NCI-H2107 treated with DMSO at 0.1 percent for 48 hours (cell line): Measurements from ENCODE around the gene THBD.
A peak's percentile ranks its signal among the peaks of the same experiment; 100 is the strongest.

Source experiments
- DNase-seq: peaks from one replicate; lab custom pipeline; 2025; ENCODE audit not compliant: unreplicated experiment; lab: John Stamatoyannopoulos, UW

THBD gene

DNA sequence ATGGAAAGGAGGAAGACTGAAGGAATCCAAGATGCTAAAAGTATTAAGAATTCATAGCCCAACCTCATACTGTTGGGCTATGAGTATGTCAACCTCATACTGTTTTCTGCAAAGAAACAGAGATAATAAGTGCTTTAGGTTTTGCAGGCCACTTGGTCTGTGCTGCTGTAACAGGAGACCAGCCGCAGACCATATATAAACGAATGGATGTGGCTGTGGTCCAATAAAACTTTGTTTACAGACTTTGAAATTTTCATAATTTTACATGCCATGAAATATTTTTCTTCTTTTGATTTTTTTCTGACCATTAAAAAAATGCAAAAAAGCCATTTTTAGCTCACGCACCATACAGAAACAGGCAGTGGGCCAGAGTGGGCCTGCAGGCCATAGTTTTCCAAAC, 13.7 kb upstream of the THBD start:
- no peak for DNase-seq

GRCh38 chr20:23062632-23063031, 13.2 kb upstream of the THBD start:
- DNase-seq: no peak

DNA sequence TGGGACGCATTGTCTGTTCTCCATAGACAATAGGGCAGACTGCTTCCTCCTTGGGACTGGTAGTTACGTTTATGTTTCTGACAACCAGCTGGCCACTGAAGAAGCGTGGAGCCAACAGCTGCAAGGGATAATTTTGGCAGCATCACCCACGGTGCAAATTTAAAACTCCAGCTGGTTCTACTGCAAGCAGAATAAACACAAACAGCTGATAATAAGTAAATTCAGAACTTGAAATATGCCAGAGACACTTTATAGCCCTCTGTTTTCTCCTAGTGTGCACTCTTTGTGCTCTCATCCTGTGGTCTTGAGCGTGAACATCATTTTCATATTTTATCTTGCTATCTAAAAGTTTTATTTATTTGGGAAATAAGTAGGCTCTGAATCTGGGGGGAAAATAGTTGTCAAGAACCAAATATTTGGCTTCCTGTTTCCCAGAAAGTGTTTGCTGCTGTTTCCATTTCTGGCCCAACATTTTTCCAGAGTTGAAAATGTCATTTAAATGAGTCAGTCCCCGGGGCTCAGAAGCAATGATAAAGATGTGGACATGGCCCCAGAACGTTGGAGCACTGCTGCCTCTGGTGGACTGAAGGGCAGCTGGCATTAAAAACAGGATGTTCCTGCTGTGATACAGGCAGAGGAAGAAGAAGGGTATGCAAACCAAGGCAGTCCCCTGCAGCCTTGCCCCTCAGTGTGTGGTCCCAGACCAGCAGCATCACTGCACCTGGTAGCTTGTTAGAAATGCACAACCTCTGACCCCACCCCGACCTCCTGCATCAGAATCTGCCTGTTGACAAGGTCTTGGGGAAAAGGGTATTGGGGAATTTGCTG, 12.5 kb upstream of the THBD start:
- no peak for DNase-seq

DNA sequence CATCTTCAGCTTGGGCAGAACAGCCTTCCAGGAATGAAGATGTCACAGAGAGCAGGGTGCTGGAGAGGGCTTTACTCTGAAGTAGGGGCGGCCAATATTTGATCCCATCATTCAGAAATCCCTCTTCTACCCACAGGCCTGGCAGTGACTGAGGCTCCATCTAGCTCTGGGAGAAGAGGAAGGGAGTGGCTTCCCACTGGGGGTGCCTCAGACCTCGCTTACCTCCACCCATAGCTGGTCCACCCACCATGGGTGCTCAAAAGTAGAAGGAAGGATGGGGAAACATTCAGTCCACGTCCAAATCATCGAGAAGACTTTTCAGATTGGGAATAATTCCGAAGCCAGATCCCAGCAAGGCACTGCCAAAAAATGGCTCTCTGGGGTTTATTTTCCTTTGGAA, 11.8 kb upstream of the THBD start:
- DNase-seq: no peak

DNA sequence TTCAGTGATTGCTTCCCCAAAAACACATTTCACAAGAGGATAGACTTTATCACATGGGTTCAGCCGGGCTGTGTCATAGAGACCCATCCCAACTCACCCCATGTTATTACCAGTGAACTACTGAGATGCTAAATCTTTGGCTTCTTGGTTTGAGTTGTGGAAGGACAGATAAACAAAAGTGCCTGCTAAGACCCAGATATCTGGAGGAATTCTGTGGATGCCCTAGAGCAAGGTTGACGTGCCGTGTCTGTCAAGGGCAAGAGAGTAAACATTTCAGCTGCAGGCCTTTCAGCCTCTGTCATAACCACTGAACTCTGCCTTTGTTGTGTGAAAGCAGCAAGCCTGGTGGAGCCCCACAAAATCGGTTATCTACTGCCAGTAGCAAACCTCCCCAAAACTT, 11.2 kb upstream of the THBD start:
- DNase-seq: no peak

DNA sequence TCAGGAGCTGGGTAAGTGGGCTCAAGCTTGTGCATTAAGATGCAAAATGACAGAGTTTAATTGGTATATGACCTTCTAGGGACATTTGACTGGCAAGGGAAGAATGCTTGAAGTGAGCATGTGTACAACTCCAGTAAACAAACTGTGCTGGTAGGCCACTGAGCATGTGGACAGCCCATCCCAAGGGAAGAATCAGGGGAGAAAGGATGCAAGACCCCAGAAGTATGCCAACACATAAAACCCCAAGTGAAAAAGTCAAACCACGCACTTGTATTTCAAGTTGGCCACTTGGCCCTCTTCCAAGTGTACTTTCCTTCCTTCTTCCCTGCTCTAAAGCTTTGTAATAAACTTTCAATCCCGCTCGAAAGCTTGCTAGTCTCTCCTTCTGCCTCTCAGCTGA, 10.4 kb upstream of the THBD start:
- no peak for DNase-seq

DNA sequence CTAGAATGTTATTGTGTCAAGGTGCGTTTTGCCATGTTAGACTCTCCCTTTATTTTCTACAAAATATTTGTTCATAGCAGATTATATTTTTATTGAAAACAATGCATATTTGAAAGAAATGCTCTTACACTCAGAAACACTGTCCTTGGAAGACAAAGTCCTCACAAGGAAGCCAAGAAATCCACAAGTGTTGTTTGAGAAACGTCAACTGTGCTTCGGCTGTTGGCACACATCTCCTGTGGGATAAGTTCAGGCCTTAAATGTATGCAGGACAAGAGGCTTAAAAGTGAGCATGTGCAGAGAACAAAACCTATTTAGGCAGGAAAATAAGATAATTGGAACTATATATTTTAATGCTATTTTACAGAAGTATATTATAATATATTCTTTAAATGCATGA, 9.5 kb upstream of the THBD start:
- no peak for DNase-seq

DNA sequence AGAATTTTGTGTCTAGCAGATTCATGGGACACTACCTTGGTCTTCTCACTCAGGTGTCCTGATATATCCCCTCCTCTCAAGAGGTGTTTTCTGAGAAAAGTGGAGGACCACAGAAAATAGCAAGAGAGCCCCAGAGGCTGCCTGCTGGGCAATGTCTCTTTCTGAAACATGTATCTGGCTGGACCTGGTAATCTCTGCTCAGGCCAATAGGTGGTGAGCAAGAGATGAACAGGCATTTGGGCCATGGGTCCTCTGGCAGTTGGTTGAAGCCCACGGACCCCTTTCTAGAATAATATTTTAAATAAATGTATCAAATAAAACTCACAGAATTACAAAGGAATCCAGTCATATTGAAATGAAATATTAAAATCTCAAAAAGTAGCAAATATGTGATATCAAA, 8.8 kb upstream of the THBD start:
- DNase-seq: no peak

DNA sequence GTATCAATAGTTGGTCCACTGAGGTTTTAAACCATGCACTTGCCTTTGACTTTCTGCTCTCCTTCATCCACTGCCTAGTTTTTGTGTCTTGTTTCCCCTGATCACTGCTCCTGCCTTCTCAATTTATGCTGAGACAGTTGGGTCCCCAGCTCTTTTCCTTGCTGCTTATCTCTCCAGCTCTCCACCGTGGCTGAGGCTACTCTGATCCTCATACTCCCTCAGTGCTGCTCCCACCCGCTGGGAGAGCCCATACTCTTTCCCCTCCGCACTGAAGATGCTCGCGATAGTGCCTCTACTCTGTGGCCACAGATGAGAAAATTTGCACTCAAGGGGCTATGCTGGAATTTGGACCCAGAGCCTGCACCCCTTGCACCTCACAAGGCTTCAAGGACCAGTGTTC, 3.4 kb upstream of the THBD start:
- DNase-seq: no peak

DNA sequence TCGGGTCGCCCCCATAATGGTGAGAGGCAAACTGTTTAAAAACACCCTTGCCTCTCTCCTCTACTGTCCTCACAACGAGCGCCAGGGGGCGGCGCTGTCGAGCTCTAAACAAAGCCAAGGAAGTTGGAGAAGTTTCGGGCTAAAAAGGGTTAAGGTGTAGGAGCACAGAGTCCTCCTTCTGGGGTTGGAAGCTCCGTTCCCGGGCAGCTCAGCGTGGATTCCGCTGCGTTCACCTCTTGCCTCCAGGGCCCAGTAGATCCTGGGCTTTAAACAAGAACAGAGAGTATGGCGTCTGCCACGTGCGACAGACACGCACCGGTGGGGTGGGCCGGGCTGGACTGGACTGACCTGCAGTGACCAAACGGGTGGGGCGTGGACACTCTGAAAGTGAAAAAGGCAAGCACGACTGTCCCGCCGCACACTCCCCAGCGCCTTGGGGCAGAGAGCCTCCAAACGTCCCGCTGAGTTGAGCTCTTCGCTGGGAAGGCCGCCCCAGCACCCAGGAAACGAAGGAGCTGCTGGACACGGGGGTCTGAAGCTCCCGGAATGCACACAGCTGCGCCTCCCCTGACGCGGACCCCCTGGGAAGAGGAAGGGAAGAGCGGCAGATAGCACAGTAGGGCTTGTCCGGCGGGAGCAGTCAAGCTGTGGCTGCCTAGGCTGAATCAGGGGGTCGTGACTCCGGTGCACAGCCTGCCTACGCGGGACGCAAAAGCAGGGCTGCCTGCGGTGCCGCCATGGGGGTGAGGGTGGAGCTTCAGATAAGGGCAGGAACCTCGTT, 1.6 kb upstream of the THBD start:
- no peak for DNase-seq

DNA sequence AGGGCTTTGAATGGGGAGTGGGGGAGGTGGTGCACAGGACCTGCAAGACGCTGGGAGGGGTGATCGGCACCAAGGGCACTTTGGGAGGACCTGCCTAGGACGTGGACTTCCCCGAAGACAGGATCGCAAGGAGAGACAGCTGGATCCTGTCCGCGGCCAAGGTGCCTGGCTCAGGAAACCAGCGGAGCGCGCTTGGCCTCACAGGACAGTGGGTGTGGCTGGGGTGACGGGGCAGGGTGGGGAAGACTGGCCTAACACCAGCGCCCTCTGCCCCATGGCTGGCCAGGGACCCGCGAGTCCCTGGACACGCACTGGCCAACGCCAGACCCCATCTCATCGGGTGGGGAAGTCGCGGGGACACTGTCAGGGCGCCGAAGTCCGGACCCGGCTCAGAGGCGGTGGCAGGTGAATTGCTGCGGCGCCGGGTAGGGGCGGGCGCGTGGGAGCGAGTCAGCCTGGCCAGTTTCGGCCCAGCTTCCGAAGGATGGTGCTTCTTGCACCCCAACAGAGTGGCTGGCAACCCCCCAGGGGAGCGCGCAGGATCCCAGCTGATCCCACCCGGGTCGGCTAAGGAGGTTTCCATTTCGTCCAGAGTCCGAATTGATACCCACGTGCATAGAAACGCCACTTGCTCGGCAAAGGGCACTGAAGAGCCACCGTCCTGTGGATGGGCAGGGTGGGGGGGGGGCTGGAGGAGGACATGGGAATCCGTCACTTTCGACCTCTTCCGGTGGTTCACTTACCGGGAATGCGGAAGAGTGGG, 785 bp upstream of the THBD start:
- DNase-seq: no peak

- no peak for DNase-seq
These were observed 930 bp downstream of the THBD start for GRCh38 chr20:23048283-23049200.

- DNase-seq: peak; percentile 16
These were observed 1.7 kb downstream of the THBD start for GRCh38 chr20:23047738-23048214.

DNA sequence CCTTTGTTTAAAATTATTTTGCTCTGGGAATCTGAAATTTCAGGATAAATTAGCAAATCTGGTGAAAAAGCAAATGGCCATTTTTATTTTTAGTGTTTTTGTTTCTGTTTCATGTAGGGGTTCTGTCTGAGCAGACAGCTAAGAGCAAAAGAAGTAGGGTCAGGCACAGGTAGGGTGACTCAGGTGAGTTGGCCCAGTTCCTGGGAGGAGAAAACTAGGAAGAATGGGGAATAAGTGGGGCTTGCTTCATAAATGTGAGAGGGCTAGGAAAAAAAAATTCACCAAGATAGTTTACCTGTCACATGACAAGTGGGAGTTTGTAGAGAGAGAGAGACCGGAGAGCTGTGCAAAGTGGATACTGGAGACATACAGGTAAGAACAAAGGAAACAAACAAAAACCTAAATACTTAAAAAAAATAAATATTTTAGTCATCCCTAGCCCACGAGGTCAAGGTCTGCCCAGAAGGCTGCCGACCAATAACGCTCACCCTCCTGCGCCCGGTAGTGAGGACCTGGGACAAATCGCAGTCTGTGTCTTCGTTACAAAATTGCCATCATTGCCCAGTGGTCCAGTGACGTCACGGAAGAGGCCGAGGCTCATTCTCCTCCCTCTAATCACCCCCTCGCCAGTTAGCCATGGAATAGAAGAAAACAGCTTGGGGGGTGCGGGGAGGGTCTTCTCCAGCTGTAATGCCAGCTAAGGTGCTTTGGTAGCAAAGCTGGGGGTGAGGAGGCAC, 2.3 kb downstream of the THBD start:
- DNase-seq: no peak

GRCh38 chr20:23046431-23046830, 3.0 kb downstream of the THBD start:
- DNase-seq: no peak

- DNase-seq: no peak
These were observed 6.1 kb downstream of the THBD start for GRCh38 chr20:23043376-23043775.

- DNase-seq: no peak
These were observed 7.2 kb downstream of the THBD start for GRCh38 chr20:23042270-23042669.

DNA sequence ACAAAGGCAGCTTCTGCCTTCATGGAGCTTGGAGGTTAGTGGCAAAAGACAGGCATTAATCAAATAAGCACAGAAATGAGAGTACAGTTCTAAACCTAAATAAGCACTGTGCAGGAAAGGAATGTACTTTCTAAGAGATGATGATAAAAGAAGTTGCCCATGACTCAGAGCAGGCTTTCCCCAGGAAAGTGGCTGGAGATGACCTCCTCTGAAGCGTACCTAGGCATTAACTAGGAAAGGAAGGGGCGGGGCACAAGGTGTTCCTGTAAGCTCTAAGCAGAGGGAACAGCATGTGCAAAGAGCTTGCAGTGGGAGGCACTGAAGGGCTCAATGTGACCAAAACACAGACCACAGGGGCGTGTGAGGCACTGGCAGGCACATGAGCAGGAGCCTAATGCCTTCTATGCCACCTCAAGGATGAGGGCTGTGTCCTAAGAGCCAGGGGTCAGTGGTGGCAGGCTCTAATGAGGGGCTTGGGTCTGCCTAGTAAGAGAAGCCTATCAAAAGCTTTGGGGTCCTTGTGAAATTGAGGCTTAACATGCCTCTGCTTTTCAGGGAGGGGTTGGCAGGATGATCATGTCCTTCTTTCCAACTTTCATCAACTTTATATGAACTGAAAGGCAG, 9.5 kb downstream of the THBD start:
- DNase-seq: no peak

- DNase-seq: no peak
These were observed 10.2 kb downstream of the THBD start for GRCh38 chr20:23039136-23039875.
